K562 (cell line): ENCODE data around the gene ARF1. TPM values are rescaled to one million over a fixed set of nuclear protein-coding genes. Genes with fewer than 3 reads are reported as not detected.

Experiments used
- CTCF ChIP-seq, 3 experiments: IDR thresholded peaks in 2 of 3; conservative IDR thresholded peaks in 1 of 3; 2 replicates each; pipeline ENCODE4 v1.5.1; 2011 to 2012; ENCODE audit warnings: low read length in 3 of 3, mild to moderate bottlenecking in 3 of 3, control low read depth in 2 of 3, improper control_type of control experiment in 1 of 3, inconsistent platforms in 1 of 3, low read depth in 1 of 3, mixed read lengths in 1 of 3, moderate library complexity in 1 of 3; ENCODE audit not compliant: insufficient read depth in 2 of 3
- DIDO1 ChIP-seq: fragments of 450-650 bp; IDR thresholded peaks from 2 replicates; pipeline ENCODE4 v1.6.1; 2016; ENCODE audit warnings: low read depth, missing biosample characterization, missing genetic modification characterization
- FOXA3 ChIP-seq, 2 experiments: fragments of 450-650 bp in 1 of 2; sonication (generic) in 1 of 2; formaldehyde crosslinking; IDR thresholded peaks in 1 of 2; conservative IDR thresholded peaks in 1 of 2; 2 replicates each; pipeline versions ENCODE4 v1.4.0 to v1.8.0; 2020 to 2022; ENCODE audit warnings: mild to moderate bottlenecking in 2 of 2, missing genetic modification reagents in 1 of 2
- GTF2E2 ChIP-seq: fragments of 200-800 bp; sonication (Bioruptor generic); IDR thresholded peaks from 2 replicates; pipeline ENCODE4 v1.6.1; 2016; ENCODE audit warnings: missing genetic modification characterization, missing compliant biosample characterization
- HIVEP1 ChIP-seq: fragments of 250-450 bp; sonication (Bioruptor Pico); IDR thresholded peaks from 2 replicates; pipeline ENCODE4 v1.4.0; 2020; ENCODE audit warnings: mild to moderate bottlenecking
- KDM5B ChIP-seq: fragments of 200-600 bp; sonication (generic); IDR thresholded peaks from 2 replicates; pipeline ENCODE4 v1.6.1; 2012; ENCODE audit warnings: low read depth, mild to moderate bottlenecking, moderate library complexity, low read length, control low read depth, inconsistent platforms; ENCODE audit not compliant: insufficient replicate concordance
- KHSRP ChIP-seq: fragments of 450-650 bp; IDR thresholded peaks from 2 replicates; pipeline ENCODE4 v1.6.1; 2017
- NBN ChIP-seq: fragments of 450-650 bp; IDR thresholded peaks from 2 replicates; pipeline ENCODE4 v1.6.1; 2016; ENCODE audit warnings: low read depth, mild to moderate bottlenecking
- NCOA1 ChIP-seq: fragments of 450-650 bp; IDR thresholded peaks from 2 replicates; pipeline ENCODE4 v1.6.1; 2016; ENCODE audit warnings: low read depth
- NR2C2 ChIP-seq, 2 experiments: fragments of 200-800 bp in 1 of 2; sonication (Bioruptor generic) in 1 of 2; sonication (generic) in 1 of 2; formaldehyde crosslinking in 1 of 2; IDR thresholded peaks; 2 replicates each; pipeline versions ENCODE4 v1.6.1 to v1.8.0; 2016 to 2022; ENCODE audit warnings: mild to moderate bottlenecking in 1 of 2, missing compliant biosample characterization in 1 of 2, missing genetic modification characterization in 1 of 2, missing genetic modification reagents in 1 of 2
- PHB2 ChIP-seq: fragments of 450-650 bp; IDR thresholded peaks from 2 replicates; pipeline ENCODE4 v1.6.1; 2017; ENCODE audit warnings: low read depth
- RFX7 ChIP-seq: fragments of 250-450 bp; sonication (Bioruptor Pico); IDR thresholded peaks from 2 replicates; pipeline ENCODE4 v1.5.1; 2021; ENCODE audit warnings: mild to moderate bottlenecking
- SIN3B ChIP-seq: fragments of 450-650 bp; IDR thresholded peaks from 2 replicates; pipeline ENCODE4 v1.6.1; 2017; ENCODE audit warnings: low read depth, mild to moderate bottlenecking, moderate library complexity
- ZFPM2 ChIP-seq: fragments of 250-450 bp; sonication (Bioruptor Pico); IDR thresholded peaks from 2 replicates; pipeline ENCODE4 v1.5.1; 2022; ENCODE audit warnings: mild to moderate bottlenecking
- ZNF140 ChIP-seq: fragments of 250-450 bp; sonication (Bioruptor Pico); IDR thresholded peaks from 2 replicates; pipeline ENCODE4 v1.8.0; 2021; ENCODE audit warnings: moderate library complexity, mild to moderate bottlenecking, inconsistent platforms
- ZNF282 ChIP-seq: sonication (generic); formaldehyde crosslinking; IDR thresholded peaks from 2 replicates; pipeline ENCODE4 v1.8.1; 2023; ENCODE audit warnings: missing genetic modification reagents
- ZNF316 ChIP-seq: fragments of 450-650 bp; IDR thresholded peaks from 2 replicates; pipeline ENCODE4 v1.6.1; 2016
- polyA plus RNA-seq, 8 experiments: library from polyadenylated mRNA; depleted of rRNA in 4 of 8; stranded (reverse) in 5 of 8; unstranded in 3 of 8; fragments of >200 nt; fragmentation: Nextera tagmentation in 2 of 8; fragmentation: Illumina TruSeq in 1 of 8; extraction: Ambion mirVana in 2 of 8; extraction: Trizol in 1 of 8; gene quantifications; 2 replicates each; pipeline versions ENCODE4 v1.2.1 to v1.2.3, GENCODE V29; 2011 to 2014; ENCODE audit warnings: inconsistent platforms in 1 of 8, missing spikeins in 1 of 8
- total RNA-seq, 7 experiments: library from RNA; depleted of rRNA in 6 of 7; stranded (reverse); fragments of >200 nt in 6 of 7; fragmentation: Illumina TruSeq in 2 of 7; extraction: Trizol in 2 of 7; gene quantifications; 2 replicates each; pipeline versions ENCODE4 v1.2.1 to v1.2.3, GENCODE V29; 2011 to 2021; ENCODE audit warnings: low replicate concordance in 1 of 7
- TF ChIP-seq, protein P1 (sequence below): fragments of 450-650 bp; IDR thresholded peaks from 2 replicates; pipeline ENCODE4 v1.6.1; 2016; ENCODE audit warnings: missing biosample characterization, missing genetic modification characterization

Gene ARF1
- total and polyA plus RNA-seq, 9 of the 15 experiments (the other 6 are each of a cell fraction or from before 2014, with no cell fraction given) = 69.8 to 593 (median 325) TPM

DNA sequence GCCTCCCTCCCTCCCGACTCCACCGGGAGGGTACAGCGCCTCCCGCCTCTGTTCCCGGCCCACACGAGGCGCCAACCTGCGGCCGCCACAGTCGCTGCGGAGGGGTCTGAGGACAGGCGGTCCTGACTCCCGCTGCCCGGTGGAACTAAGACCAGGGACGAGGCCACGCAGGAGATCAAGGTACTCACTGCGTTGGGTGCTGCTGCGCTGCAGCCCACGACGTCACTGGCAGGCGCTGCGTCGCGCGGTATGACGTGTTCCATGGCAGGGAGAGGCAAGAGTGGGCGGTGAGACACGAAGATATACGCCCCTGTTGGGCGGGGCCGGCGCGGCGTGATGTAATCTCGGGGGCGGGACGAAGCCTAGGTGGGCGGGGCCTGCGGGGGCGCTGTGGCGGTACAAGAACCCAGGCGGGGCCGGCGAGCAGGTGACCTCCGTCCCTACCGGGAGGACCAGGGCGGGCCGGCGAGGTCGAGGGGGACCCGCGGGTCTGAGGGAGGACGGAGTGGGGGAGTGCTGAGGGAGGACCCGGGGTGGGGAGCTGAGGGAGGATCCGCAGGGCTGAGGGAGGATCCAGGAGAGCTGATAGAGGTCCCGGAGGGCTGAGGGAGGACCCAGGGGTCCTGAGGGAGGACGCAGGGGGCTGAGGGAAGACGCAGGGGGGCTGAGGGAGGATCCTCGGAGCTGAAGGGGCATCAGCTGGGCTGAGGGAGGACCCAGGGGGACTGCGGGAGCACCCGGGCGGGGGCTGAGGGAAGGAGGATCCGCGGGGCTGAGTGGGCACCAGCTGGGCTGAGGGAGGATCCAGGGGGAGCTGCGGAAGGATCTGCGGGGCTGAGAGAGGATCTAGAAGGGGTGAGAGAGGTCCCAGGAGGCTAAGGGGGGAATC is 26.8 kb downstream of the ARF1 start, which contains the start of gene MRPL55 (continued):
- no peak for TF ChIP-seq NCOA1
- no peak for TF ChIP-seq ZNF140
- peak; percentile 96 for TF ChIP-seq DIDO1 (tag)
- peak; percentile 96 for TF ChIP-seq KDM5B
- peak in 1 of 2 experiments; percentile 38; a peak in 1 of 4 replicates for TF ChIP-seq FOXA3 (CRISPR knock-in tag; conservative IDR thresholded peaks at IDR 0.05 in 1 of 2, IDR thresholded peaks at IDR 0.05 in 1 of 2)
- peak; percentile 87 for TF ChIP-seq NR2C2 (CRISPR knock-in tag; IDR thresholded peaks at IDR 0.05)
- TF ChIP-seq NR2C2 (tag; IDR thresholded peaks at IDR 0.05) = peak; percentile 17; the same call in 1 of the 2 replicates
- no peak for TF ChIP-seq RFX7 (CRISPR knock-in tag)
- TF ChIP-seq SIN3B = peak; percentile 97
- TF ChIP-seq GTF2E2 (tag) = peak; percentile 64; the same call in 1 of the 2 replicates
- peak; percentile 9; the same call in 1 of the 2 replicates for TF ChIP-seq PHB2
- TF ChIP-seq CTCF (IDR thresholded peaks at IDR 0.05 in 2 of 3, conservative IDR thresholded peaks at IDR 0.05 in 1 of 3; ENCODE audit: insufficient read depth in 2 of 3, low read depth in 1 of 3, low read length in 3 of 3) = peak in 1 of 3 experiments; percentile 13; a peak in 2 of 6 replicates
- TF ChIP-seq ZNF316 = 0 out of 2 replicates have a peak, but pooled peaks have one; percentile 10
- TF ChIP-seq ZFPM2 (CRISPR knock-in tag) = 0 out of 2 replicates have a peak, but pooled peaks have one; percentile 36
- TF ChIP-seq NBN = peak; percentile 99
- no peak for TF ChIP-seq ZNF282 (CRISPR knock-in tag)
- TF ChIP-seq, protein P1, sequence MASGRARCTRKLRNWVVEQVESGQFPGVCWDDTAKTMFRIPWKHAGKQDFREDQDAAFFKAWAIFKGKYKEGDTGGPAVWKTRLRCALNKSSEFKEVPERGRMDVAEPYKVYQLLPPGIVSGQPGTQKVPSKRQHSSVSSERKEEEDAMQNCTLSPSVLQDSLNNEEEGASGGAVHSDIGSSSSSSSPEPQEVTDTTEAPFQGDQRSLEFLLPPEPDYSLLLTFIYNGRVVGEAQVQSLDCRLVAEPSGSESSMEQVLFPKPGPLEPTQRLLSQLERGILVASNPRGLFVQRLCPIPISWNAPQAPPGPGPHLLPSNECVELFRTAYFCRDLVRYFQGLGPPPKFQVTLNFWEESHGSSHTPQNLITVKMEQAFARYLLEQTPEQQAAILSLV (tag) = no peak
- TF ChIP-seq KHSRP = peak; percentile 99
- 0 out of 2 replicates have a peak, but pooled peaks have one; percentile 6 for TF ChIP-seq HIVEP1 (CRISPR knock-in tag)
